Muscle layer of colon (tissue), 2 donors: ENCODE results near the gene ARL6IP4.
A peak's percentile ranks its signal among the peaks of the same experiment; 100 is the strongest.

Experiments
- H3K27ac ChIP-seq: one replicate; pipeline ENCODE4 v1.7.0; 2013; ENCODE audit warnings: low read depth, mild to moderate bottlenecking, low read length, moderate library complexity
- H3K27me3 ChIP-seq, 2 donors: one replicate each; pipeline ENCODE4 v1.7.0; 2013; ENCODE audit warnings: low read length in 2 of 2, mild to moderate bottlenecking in 2 of 2; ENCODE audit not compliant: insufficient read depth in 2 of 2, control insufficient read depth in 1 of 2
- H3K36me3 ChIP-seq: one replicate; pipeline ENCODE4 v1.7.0; 2013; ENCODE audit warnings: mild to moderate bottlenecking, low read length; ENCODE audit not compliant: insufficient read depth
- H3K4me1 ChIP-seq: one replicate; pipeline ENCODE4 v1.7.0; 2013; ENCODE audit warnings: mild to moderate bottlenecking, low read length; ENCODE audit not compliant: insufficient read depth
- H3K4me3 ChIP-seq, 2 donors: one replicate each; pipeline ENCODE4 v1.7.0; 2013; ENCODE audit warnings: low read length in 2 of 2, low read depth in 1 of 2, mild to moderate bottlenecking in 1 of 2, moderate library complexity in 1 of 2
- H3K9ac ChIP-seq: one replicate; pipeline ENCODE4 v1.7.0; 2013; ENCODE audit warnings: low read length
- H3K9me3 ChIP-seq: one replicate; pipeline ENCODE4 v1.7.0; 2013; ENCODE audit warnings: mild to moderate bottlenecking, low read length
- donor health status: abdominal sarcoma.
- donor health status: Adenocarcinoma of cecum.

The ARL6IP4 gene

GRCh38 chr12:122961531-122962329 is 18.8 kb upstream of the ARL6IP4 start:
- Histone ChIP-seq H3K4me3 (no peak overlapping the region), H3K9ac (no peak overlapping the region), H3K9me3 (no peaks in the 10 kb centered on the region), H3K36me3 (no peaks in the 10 kb centered on the region), H3K27ac (no peak overlapping the region), H3K4me1 (peaks cover 15% of the 10 kb centered on the region), H3K27me3 (no peaks in the 10 kb centered on the region)

- H3K9me3 ChIP-seq = no peaks in the 10 kb centered on the region
- peak overlapping the region in 1 of 2 donors; percentile 5 for H3K4me3 ChIP-seq
- H3K27me3 ChIP-seq = no peaks in the 10 kb centered on the region
- H3K36me3 ChIP-seq = no peaks in the 10 kb centered on the region
- H3K27ac ChIP-seq = no peak overlapping the region
- no peak overlapping the region for H3K9ac ChIP-seq
- peaks cover 15% of the 10 kb centered on the region for H3K4me1 ChIP-seq
These were observed 16.6 kb upstream of the ARL6IP4 start for GRCh38 chr12:122963941-122964265.

- H3K9ac ChIP-seq = no peak overlapping the region
- peaks cover 15% of the 10 kb centered on the region for H3K4me1 ChIP-seq
These were observed 15.8 kb upstream of the ARL6IP4 start for GRCh38 chr12:122964439-122965257.

GRCh38 chr12:122965321-122965751 is 15.1 kb upstream of the ARL6IP4 start:
- H3K4me1 ChIP-seq = peaks cover 15% of the 10 kb centered on the region
- H3K27ac ChIP-seq = peak overlapping the region; percentile 4
- H3K4me3 ChIP-seq = peak overlapping the region; percentile 21 to 61
- no peak overlapping the region for H3K9ac ChIP-seq
- H3K9me3 ChIP-seq = no peaks in the 10 kb centered on the region
- no peaks in the 10 kb centered on the region for H3K36me3 ChIP-seq
- H3K27me3 ChIP-seq = no peaks in the 10 kb centered on the region

More at GRCh38 chr12:122964439-122965257, 15.8 kb upstream of the ARL6IP4 start:
- H3K36me3 ChIP-seq = no peaks in the 10 kb centered on the region
- H3K9me3 ChIP-seq = no peaks in the 10 kb centered on the region
- peak overlapping the region in 1 of 2 donors; percentile 5 for H3K4me3 ChIP-seq
- H3K27me3 ChIP-seq = no peaks in the 10 kb centered on the region
- H3K27ac ChIP-seq = no peak overlapping the region

GRCh38 chr12:122965851-122966742 is 14.4 kb upstream of the ARL6IP4 start, which contains the start of gene ABCB9:
Gene ABCB9 (minus strand): TSS chr12:122966463. CDS start chr12:122960235, 6,228 bp downstream.
- H3K27me3 ChIP-seq = no peaks in the 10 kb centered on the region
- H3K4me1 ChIP-seq = peaks cover 15% of the 10 kb centered on the region
- peak within 1 kb of the TSS; percentile 42 for H3K27ac ChIP-seq
- no peaks in the 10 kb centered on the region for H3K36me3 ChIP-seq
- H3K9me3 ChIP-seq = no peaks in the 10 kb centered on the region
- peak within 1 kb of the TSS; percentile 21 to 61 for H3K4me3 ChIP-seq
- H3K9ac ChIP-seq = no peak within 1 kb of the TSS

- no peak overlapping the region for H3K9ac ChIP-seq
- H3K27ac ChIP-seq = peak overlapping the region; percentile 42
- H3K36me3 ChIP-seq = no peaks in the 10 kb centered on the region
- no peaks in the 10 kb centered on the region for H3K27me3 ChIP-seq
- H3K4me3 ChIP-seq = no peak overlapping the region
- H3K9me3 ChIP-seq = no peaks in the 10 kb centered on the region
- H3K4me1 ChIP-seq = peaks cover 15% of the 10 kb centered on the region
These were observed 13.5 kb upstream of the ARL6IP4 start for GRCh38 chr12:122966743-122967550.

GRCh38 chr12:122968104-122968503 is 12.4 kb upstream of the ARL6IP4 start:
- Histone ChIP-seq H3K9ac (no peak overlapping the region), H3K27ac (no peak overlapping the region), H3K4me1 (peaks cover 15% of the 10 kb centered on the region), H3K27me3 (no peaks in the 10 kb centered on the region), H3K36me3 (no peaks in the 10 kb centered on the region), H3K9me3 (no peaks in the 10 kb centered on the region), H3K4me3 (no peak overlapping the region)

- H3K36me3 ChIP-seq = no peaks in the 10 kb centered on the region
- no peaks in the 10 kb centered on the region for H3K9me3 ChIP-seq
- H3K27ac ChIP-seq = no peak overlapping the region
- H3K4me3 ChIP-seq = no peak overlapping the region
- no peaks in the 10 kb centered on the region for H3K27me3 ChIP-seq
- no peak overlapping the region for H3K9ac ChIP-seq
- peaks cover 11% of the 10 kb centered on the region for H3K4me1 ChIP-seq
These were observed 10.8 kb upstream of the ARL6IP4 start for GRCh38 chr12:122969676-122970075.

- no peaks in the 10 kb centered on the region for H3K27me3 ChIP-seq
- peak overlapping the region; percentile 87 to 99 for H3K4me3 ChIP-seq
- no peaks in the 10 kb centered on the region for H3K9me3 ChIP-seq
- H3K36me3 ChIP-seq = peaks cover 7% of the 10 kb centered on the region
- H3K27ac ChIP-seq = peak overlapping the region; percentile 98
- peak overlapping the region; percentile 81 for H3K9ac ChIP-seq
- H3K4me1 ChIP-seq = peaks cover 29% of the 10 kb centered on the region
These were observed 6.1 kb upstream of the ARL6IP4 start for GRCh38 chr12:122974274-122974891.
